ENCODE data around the gene STKLD1. TPM values are rescaled to one million over a fixed set of nuclear protein-coding genes. Genes with fewer than 3 reads are reported as not detected.

Gene STKLD1
- total RNA-seq, 4 donors from 2014 or later, result 0.68 to 1.5 TPM; not detected in 2

- Histone ChIP-seq H3K9me3 (no peaks in the 10 kb centered on the region), H3K4me3 (no peak overlapping the region), H3K27ac (no peak overlapping the region), H3K27me3 (no peaks in the 10 kb centered on the region), H3K4me1 (no peaks in the 10 kb centered on the region), H3K36me3 (no peaks in the 10 kb centered on the region)
- in situ Hi-C loops (cut with MboI; ENCODE audit: low pct_ligation_motif_present in 1 of 4, low pct_unique_long_range_greater_than_20kb in 1 of 4, low sequenced_read_pairs in 3 of 4), result no loop called here
- no peak for DNase-seq
- intact Hi-C loops (cut with DNase I; ENCODE audit: low total_unique reads), result no loop called here
- TF ChIP-seq EP300 (IDR thresholded peaks at IDR 0.05; ENCODE audit: low read depth) (no peak), CTCF (IDR thresholded peaks at IDR 0.05) (no peak), POLR2AphosphoS5 (IDR thresholded peaks at IDR 0.05) (no peak), POLR2A (IDR thresholded peaks at IDR 0.05) (no peak)
- 79 to 87% methylated on average over 3 to 19 of the region's 20 CpGs for WGBS, 2 donors (ENCODE audit: low coverage in 1 of 2)
Measured at GRCh38 chr9:133437753-133438531, 61.8 kb downstream of the STKLD1 start.

- Histone ChIP-seq H3K4me3 (no peak overlapping the region), H3K9me3 (no peaks in the 10 kb centered on the region), H3K4me1 (no peaks in the 10 kb centered on the region), H3K27ac (no peak overlapping the region), H3K27me3 (no peaks in the 10 kb centered on the region), H3K36me3 (no peaks in the 10 kb centered on the region)
- 77% methylated on average over 4 of the region's 4 CpGs; no CpG with 5 or more reads in 1 of the 2 donors for WGBS, 2 donors (ENCODE audit: low coverage in 1 of 2)
- no peak for DNase-seq
- intact Hi-C loops (cut with DNase I; ENCODE audit: low total_unique reads) (no loop called here), in situ Hi-C loops (cut with MboI; ENCODE audit: low pct_ligation_motif_present in 1 of 4, low pct_unique_long_range_greater_than_20kb in 1 of 4, low sequenced_read_pairs in 3 of 4) (no loop called here)
- TF ChIP-seq EP300 (IDR thresholded peaks at IDR 0.05; ENCODE audit: low read depth) (no peak), POLR2AphosphoS5 (IDR thresholded peaks at IDR 0.05) (no peak), CTCF (IDR thresholded peaks at IDR 0.05) (no peak), POLR2A (IDR thresholded peaks at IDR 0.05) (no peak)
Measured at GRCh38 chr9:133439337-133439736, 63.2 kb downstream of the STKLD1 start.

GRCh38 chr9:133440874-133441273 is 64.7 kb downstream of the STKLD1 start:
- TF ChIP-seq CTCF (IDR thresholded peaks at IDR 0.05) (no peak), POLR2A (IDR thresholded peaks at IDR 0.05) (no peak), POLR2AphosphoS5 (IDR thresholded peaks at IDR 0.05) (no peak), EP300 (IDR thresholded peaks at IDR 0.05; ENCODE audit: low read depth) (no peak)
- H3K4me3 ChIP-seq, result no peak overlapping the region
- H3K36me3 ChIP-seq, result no peaks in the 10 kb centered on the region
- WGBS, 2 donors (ENCODE audit: low coverage in 1 of 2), result 85 to 88% methylated on average over 2 to 12 of the region's 12 CpGs
- no peaks in the 10 kb centered on the region for H3K27me3 ChIP-seq
- intact Hi-C loops (cut with DNase I; ENCODE audit: low total_unique reads) (no loop called here), in situ Hi-C loops (cut with MboI; ENCODE audit: low pct_ligation_motif_present in 1 of 4, low pct_unique_long_range_greater_than_20kb in 1 of 4, low sequenced_read_pairs in 3 of 4) (no loop called here)
- H3K9me3 ChIP-seq, result no peaks in the 10 kb centered on the region
- H3K27ac ChIP-seq, result no peak overlapping the region
- no peak for DNase-seq
- no peaks in the 10 kb centered on the region for H3K4me1 ChIP-seq

- 78% methylated on average over 5 of the region's 5 CpGs; no CpG with 5 or more reads in 1 of the 2 donors for WGBS, 2 donors (ENCODE audit: low coverage in 1 of 2)
Measured at GRCh38 chr9:133441571-133441970, 65.4 kb downstream of the STKLD1 start.

More at GRCh38 chr9:133441571-133441970, 65.4 kb downstream of the STKLD1 start:
- TF ChIP-seq EP300 (IDR thresholded peaks at IDR 0.05; ENCODE audit: low read depth) (no peak), CTCF (IDR thresholded peaks at IDR 0.05) (no peak), POLR2A (IDR thresholded peaks at IDR 0.05) (no peak), POLR2AphosphoS5 (IDR thresholded peaks at IDR 0.05) (no peak)
- H3K27ac ChIP-seq, result no peak overlapping the region
- H3K27me3 ChIP-seq, result no peaks in the 10 kb centered on the region
- no peaks in the 10 kb centered on the region for H3K9me3 ChIP-seq
- DNase-seq, result no peak
- H3K4me3 ChIP-seq, result no peak overlapping the region
- no peaks in the 10 kb centered on the region for H3K4me1 ChIP-seq
- intact Hi-C loops (cut with DNase I; ENCODE audit: low total_unique reads) (no loop called here), in situ Hi-C loops (cut with MboI; ENCODE audit: low pct_ligation_motif_present in 1 of 4, low pct_unique_long_range_greater_than_20kb in 1 of 4, low sequenced_read_pairs in 3 of 4) (no loop called here)
- H3K36me3 ChIP-seq, result no peaks in the 10 kb centered on the region
